Neutrophil (primary cell): Measurements from ENCODE around the gene SGCA.
A peak's percentile ranks its signal among the peaks of the same experiment; 100 is the strongest.

Experiments
- H3K27ac ChIP-seq: fragments of 200-600 bp; sonication (generic); 2 replicates; pipeline ENCODE4 v1.5.1; 2016; ENCODE audit warnings: mild to moderate bottlenecking, moderate library complexity
- H3K27me3 ChIP-seq: fragments of 200-600 bp; sonication (generic); 2 replicates; pipeline ENCODE4 v1.6.0; 2016; ENCODE audit warnings: mild to moderate bottlenecking
- H3K36me3 ChIP-seq: fragments of 200-600 bp; sonication (generic); 2 replicates; pipeline ENCODE4 v1.5.1; 2017
- H3K4me1 ChIP-seq, 2 experiments: fragments of 200-600 bp in 1 of 2; sonication (generic) in 1 of 2; 1 replicate in 1 of 2; 2 replicates in 1 of 2; pipeline versions ENCODE4 v1.5.1 to v1.6.1; 2013 to 2016; ENCODE audit warnings: low read depth in 1 of 2, low read length in 1 of 2, mild to moderate bottlenecking in 1 of 2, moderate library complexity in 1 of 2; ENCODE audit not compliant: control insufficient read depth in 1 of 2, insufficient read depth in 1 of 2
- H3K4me3 ChIP-seq, 2 experiments: fragments of 200-600 bp in 1 of 2; sonication (generic) in 1 of 2; 1 replicate in 1 of 2; 2 replicates in 1 of 2; pipeline ENCODE4 v1.5.1; 2013 to 2016; ENCODE audit warnings: low read depth in 1 of 2, low read length in 1 of 2, mild to moderate bottlenecking in 1 of 2, moderate library complexity in 1 of 2
- H3K9me3 ChIP-seq: fragments of 200-600 bp; sonication (generic); 2 replicates; pipeline ENCODE4 v1.5.1; 2016
- CTCF ChIP-seq: fragments of 200-600 bp; sonication (generic); IDR thresholded peaks from 2 replicates; pipeline ENCODE4 v1.5.1; 2016; ENCODE audit warnings: antibody characterized with exemption

Gene SGCA

GRCh38 chr17:50221864-50222545 lies 56.2 kb downstream of the SGCA start:
- no peak for TF ChIP-seq CTCF
- peak overlapping the region; percentile 26 for H3K27ac ChIP-seq
- no peaks in the 10 kb centered on the region for H3K9me3 ChIP-seq
- H3K27me3 ChIP-seq: peaks cover 6% of the 10 kb centered on the region
- peaks cover 11 to 13% of the 10 kb centered on the region in 2 experiments for H3K4me1 ChIP-seq
- peak overlapping the region in 1 of 2 experiments; percentile 8 for H3K4me3 ChIP-seq
- no peaks in the 10 kb centered on the region for H3K36me3 ChIP-seq

GRCh38 chr17:50222922-50223321 lies 57.1 kb downstream of the SGCA start:
- Histone ChIP-seq H3K27me3 (peaks cover 6% of the 10 kb centered on the region), H3K27ac (no peak overlapping the region), H3K9me3 (no peaks in the 10 kb centered on the region), H3K4me1 (peaks cover 11 to 13% of the 10 kb centered on the region in 2 experiments), H3K36me3 (no peaks in the 10 kb centered on the region), H3K4me3 (no peak overlapping the region)
- no peak for TF ChIP-seq CTCF
